ACHN (cell line): ENCODE measurements around the gene PDE4B.
A peak's percentile ranks its signal among the peaks of the same experiment; 100 is the strongest.

Experiments
- DNase-seq: peaks from one replicate; pipeline ENCODE4 v3.0.0-alpha.2; 2015
- in situ Hi-C: cut with HindIII; loops from 2 replicates; pipeline ENCODE4 v1.10.0; 2017; ENCODE audit warnings: low sequenced_read_pairs, low pct_ligation_motif_present, low pct_unique_long_range_greater_than_20kb

Gene PDE4B

GRCh38 chr1:65799601-65800000 is 6.9 kb downstream of the PDE4B start:
- in situ Hi-C loops: no loop called here
- no peak for DNase-seq

DNA sequence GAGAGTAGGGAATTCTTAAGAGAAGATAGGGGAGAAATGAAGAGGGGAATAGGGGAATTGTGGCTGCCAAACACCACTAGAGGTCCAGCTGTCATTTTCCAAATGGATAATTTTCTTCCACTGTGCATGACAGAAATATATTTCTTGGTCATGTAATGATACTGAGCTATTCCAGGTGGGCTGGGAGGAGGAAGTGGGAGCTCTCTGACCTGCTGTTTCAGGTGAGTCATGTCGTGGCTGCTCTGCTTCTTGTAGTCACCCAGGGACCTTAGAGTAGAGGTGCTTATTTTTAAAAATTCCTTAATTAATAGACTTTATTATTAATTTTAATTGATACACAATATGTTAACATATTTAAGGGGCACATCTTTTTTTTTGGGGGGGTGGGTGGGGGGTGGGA is 11.9 kb downstream of the PDE4B start:
- DNase-seq: no peak
- in situ Hi-C loops: no loop called here

- DNase-seq: peak; percentile 55
- in situ Hi-C loops: no loop called here
Observed at GRCh38 chr1:65812065-65812464, 19.4 kb downstream of the PDE4B start.

DNA sequence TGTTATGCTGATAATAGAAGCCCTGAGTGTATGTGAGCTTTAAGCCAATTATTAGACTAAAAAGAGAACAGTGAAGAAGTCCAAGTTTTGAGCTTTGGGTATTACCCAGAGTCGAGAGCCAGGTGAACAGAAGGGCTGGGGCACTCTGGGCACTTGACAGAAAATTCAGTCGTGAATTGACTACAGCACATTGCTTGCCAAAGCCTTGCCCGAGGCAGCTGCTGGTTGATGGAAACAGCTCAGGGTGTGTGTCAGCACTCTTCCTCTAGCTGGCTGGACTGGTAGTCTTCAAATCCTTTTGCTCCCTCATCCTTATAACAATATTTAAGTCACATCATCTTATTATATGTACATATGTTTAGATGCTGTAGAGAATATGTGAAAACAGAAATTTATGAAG is 21.3 kb downstream of the PDE4B start:
- in situ Hi-C loops: no loop called here
- DNase-seq: no peak

DNA sequence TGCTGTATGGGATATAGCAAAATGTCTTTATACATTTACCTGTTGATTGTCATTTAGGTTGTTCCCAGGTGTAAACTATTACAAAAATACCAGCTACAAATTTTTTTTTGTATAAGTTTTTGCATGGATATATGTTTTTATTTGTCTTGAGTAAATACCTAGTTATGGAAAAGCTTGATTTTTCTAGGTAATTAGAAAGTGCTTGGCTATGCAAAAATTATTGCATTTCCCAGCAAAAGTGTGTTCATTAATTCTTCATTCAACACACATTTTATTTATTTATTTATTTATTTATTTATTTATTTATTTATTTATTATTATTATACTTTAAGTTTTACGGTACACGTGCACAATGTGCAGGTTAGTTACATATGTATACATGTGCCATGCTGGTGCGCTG is 22.1 kb downstream of the PDE4B start:
- no peak for DNase-seq
- in situ Hi-C loops: no loop called here

DNA sequence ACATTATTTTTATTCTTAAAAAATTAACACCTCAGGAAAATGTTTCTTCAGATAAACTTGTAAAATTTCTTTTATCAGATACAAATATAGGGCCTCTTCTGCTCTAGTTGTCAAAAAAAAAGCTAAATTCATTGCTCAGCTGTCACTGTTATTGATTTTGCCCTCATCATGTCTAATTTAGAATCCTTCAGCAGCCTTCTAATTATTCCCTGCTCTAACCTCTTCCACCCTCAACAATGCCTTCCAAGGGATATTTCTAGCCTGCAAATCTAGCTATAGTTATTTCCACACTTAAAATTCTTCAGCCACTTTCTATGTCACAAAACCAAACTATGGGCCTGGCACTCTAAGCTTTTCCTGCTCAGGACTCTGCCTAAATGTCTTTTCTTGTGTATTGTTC is 25.2 kb downstream of the PDE4B start:
- in situ Hi-C loops: no loop called here
- DNase-seq: no peak

DNA sequence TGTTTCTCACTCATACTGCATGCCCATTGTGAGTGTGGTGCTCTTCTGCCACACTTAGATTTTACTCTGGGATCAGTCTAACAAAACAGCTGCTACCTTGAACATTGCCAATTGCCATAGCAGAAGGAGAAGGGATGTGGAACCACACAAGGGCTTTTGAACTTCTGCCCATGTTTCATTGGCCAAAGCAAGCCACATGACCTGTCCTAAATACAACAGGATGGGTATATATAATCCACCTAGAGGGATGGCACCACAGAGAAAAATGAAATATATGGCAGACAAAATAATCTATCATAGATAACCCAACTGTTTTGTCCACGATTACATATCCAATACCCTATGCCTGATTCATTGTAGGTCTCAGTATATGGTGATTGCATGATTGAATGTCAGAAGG is 26.3 kb downstream of the PDE4B start:
- in situ Hi-C loops: no loop called here

GRCh38 chr1:65820983-65821382 is 28.3 kb downstream of the PDE4B start:
- DNase-seq: peak; percentile 67
- in situ Hi-C loops: no loop called here

More for the DNA sequence above, 26.3 kb downstream of the PDE4B start:
- DNase-seq: no peak

DNA sequence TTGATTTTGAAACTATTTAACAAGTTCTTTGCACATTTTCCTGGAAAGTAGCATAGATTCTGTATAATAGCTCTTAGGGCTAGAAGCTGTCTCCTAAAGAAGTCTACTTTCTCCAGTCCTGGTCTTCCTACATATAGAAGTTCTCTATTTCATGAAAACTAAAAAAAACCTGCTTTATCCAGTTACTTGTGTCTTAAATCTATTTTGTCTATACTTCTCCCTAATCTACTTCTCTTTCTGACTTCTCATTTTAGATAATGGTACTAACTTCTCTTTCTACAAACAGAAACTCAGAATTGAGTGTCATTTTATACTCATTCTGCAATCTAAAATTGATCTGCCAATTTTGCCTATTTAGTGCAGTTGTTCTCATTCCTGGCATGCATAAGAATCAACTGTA is 28.7 kb downstream of the PDE4B start:
- DNase-seq: no peak
- in situ Hi-C loops: no loop called here

DNA sequence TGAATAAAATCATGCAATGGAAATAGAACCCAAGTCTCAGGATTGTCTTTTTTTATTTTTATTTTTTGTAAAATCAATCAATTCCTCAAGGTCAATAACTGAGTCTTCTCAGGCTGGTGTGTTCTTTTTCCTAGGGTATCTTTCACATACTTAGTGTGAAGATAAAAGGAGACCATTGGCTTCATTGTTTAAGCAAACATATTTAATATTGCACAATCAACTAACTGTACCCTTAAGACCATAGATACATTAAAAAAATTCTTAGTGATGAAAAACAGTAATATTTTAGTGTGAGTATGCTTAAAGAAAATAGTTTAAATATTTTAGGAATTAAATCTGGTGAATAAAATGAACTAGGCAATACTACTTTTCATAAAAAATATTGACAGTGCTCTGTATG is 31.4 kb downstream of the PDE4B start:
- in situ Hi-C loops: no loop called here
- DNase-seq: no peak

DNA sequence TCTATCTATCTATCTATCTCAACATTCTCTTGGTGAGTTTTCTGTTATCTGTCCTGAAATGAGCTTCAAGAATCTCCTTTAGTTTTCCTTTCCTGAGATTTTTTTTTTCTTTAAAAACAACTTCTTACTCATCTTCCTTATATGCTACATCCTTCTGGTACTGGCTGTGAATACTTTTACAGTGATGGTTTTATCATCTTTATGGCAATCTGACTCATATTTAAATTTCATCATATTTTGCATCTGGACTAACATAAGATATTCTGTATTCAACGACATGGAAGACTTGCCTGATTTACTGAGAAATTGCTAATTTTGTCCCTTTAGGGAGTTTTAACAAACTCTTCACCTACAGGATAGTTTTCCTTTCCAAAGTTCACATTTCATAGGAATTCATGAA is 33.0 kb downstream of the PDE4B start:
- in situ Hi-C loops: no loop called here
- DNase-seq: no peak

DNA sequence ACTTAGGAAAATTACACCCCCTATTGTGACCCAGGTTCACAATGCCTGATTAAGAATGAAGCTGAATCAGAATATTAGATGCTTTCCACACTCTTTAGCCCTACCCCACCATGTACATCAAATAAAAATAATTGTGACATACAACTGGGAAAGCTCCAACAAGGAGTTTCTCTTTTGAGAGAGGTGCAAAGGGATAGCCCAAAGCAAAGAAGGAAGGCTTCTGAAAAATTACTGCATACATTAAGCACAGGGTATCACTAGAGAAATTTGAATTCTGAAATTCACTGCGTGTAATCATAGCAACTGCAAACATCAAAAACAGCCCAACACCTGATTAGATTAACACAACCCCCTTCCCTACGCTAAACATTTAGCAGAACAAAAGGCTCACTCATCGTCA is 34.1 kb downstream of the PDE4B start:
- no peak for DNase-seq
- in situ Hi-C loops: no loop called here

DNA sequence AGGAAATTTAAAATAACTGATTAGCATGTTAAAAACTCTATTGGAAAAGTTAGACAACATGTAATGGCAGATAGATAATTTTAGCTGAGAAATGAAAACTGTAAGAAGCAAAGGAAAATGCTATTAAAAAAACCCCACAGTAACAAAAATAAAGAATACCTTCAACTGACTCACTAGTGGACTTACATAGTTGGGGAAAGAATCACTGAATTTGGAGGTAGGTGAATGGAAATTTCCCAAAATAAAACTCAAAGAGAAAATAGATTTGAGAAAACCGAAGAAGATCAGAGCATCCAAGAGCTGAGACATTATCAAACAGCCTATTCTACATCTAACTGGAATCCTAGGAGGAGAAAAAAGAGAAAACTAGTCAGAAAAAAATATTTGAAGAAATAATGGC is 34.7 kb downstream of the PDE4B start:
- in situ Hi-C loops: no loop called here
- DNase-seq: no peak

DNA sequence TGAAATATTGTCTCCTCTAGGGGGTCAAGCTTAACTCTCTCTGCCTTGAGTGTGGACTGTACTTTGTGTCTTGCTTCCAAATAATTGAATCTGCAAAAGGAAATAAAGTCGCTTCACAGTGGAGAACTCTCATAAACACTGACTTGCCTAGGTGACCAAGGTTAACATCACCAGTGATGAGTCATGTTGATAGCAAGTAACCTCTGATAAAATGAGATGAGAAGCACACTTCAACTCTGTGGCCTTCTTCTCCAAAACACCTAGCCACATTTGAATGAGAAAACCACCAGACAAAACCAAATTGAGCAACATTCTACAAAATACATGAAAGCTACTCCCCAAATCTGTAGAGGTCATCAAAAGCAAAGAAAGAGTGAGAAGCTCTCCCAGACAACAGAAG is 37.6 kb downstream of the PDE4B start:
- in situ Hi-C loops: no loop called here

GRCh38 chr1:65832296-65832695 is 39.6 kb downstream of the PDE4B start:
- DNase-seq: no peak
- in situ Hi-C loops: no loop called here

More for the DNA sequence above, 37.6 kb downstream of the PDE4B start:
- no peak for DNase-seq

- in situ Hi-C loops: no loop called here
- DNase-seq: no peak
Observed at GRCh38 chr1:65836686-65837085, 44.0 kb downstream of the PDE4B start.

GRCh38 chr1:65840683-65841082 is 48.0 kb downstream of the PDE4B start:
- no peak for DNase-seq
- in situ Hi-C loops: no loop called here

- in situ Hi-C loops: no loop called here
- DNase-seq: no peak
Observed at GRCh38 chr1:65844296-65844695, 51.6 kb downstream of the PDE4B start.

- in situ Hi-C loops: no loop called here
- DNase-seq: no peak
Observed at GRCh38 chr1:65844821-65845534, 52.3 kb downstream of the PDE4B start.

- DNase-seq: no peak
- in situ Hi-C loops: no loop called here
Observed at GRCh38 chr1:65845535-65846060, 52.9 kb downstream of the PDE4B start.

DNA sequence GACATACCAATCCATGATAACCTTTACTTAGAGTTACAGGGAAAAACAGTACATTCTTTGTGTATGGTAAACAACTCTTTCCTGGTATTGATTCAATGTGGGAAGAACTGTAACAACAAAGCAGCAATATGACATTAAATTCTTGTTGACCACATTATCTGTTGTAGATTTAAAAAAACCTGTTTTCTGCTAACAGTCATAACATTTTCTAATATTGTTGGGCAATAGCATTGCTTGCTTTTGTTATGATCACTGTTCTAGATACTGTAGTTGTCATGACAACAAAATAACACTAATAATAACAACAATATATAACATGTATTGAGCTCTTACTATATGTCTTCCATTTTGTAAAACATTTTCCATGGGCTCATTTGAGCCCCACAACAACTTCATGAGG is 54.2 kb downstream of the PDE4B start:
- in situ Hi-C loops: no loop called here
- DNase-seq: no peak
